Measurements from ENCODE around the gene CFAP61.

Gene CFAP61

GRCh38 chr20:20367575-20368417, 315.5 kb downstream of the CFAP61 start, which contains the start of gene INSM1:
TSS of gene INSM1 (plus strand) at chr20:20368104. CDS start at chr20:20368268, 164 bp downstream.
- no peak for DNase-seq

GRCh38 chr20:20368418-20369249, 316.3 kb downstream of the CFAP61 start:
- no peak for DNase-seq

GRCh38 chr20:20369250-20370093, 317.1 kb downstream of the CFAP61 start:
- DNase-seq, result no peak

- no peak for DNase-seq
Observed at GRCh38 chr20:20370094-20370575, 317.8 kb downstream of the CFAP61 start.

- no peak for DNase-seq
Observed at GRCh38 chr20:20371083-20371482, 318.8 kb downstream of the CFAP61 start.

GRCh38 chr20:20371681-20372080, 319.3 kb downstream of the CFAP61 start:
- DNase-seq, result no peak

GRCh38 chr20:20373091-20373571, 320.8 kb downstream of the CFAP61 start:
- DNase-seq, result no peak

GRCh38 chr20:20375862-20376261, 323.5 kb downstream of the CFAP61 start:
- no peak for DNase-seq

GRCh38 chr20:20386192-20386591, 333.9 kb downstream of the CFAP61 start:
- no peak for DNase-seq

- no peak for DNase-seq
Observed at GRCh38 chr20:20390393-20390792, 338.1 kb downstream of the CFAP61 start.

- DNase-seq, result no peak
Observed at GRCh38 chr20:20391115-20391514, 338.8 kb downstream of the CFAP61 start.

- no peak for DNase-seq
Observed at GRCh38 chr20:20391766-20392165, 339.4 kb downstream of the CFAP61 start.

GRCh38 chr20:20393207-20394120, 341.1 kb downstream of the CFAP61 start:
- DNase-seq, result no peak

GRCh38 chr20:20395087-20395486, 342.8 kb downstream of the CFAP61 start:
- DNase-seq, result no peak

GRCh38 chr20:20395903-20396568, 343.7 kb downstream of the CFAP61 start:
- no peak for DNase-seq

- DNase-seq, result no peak
Observed at GRCh38 chr20:20396794-20397193, 344.5 kb downstream of the CFAP61 start.

- DNase-seq, result no peak
Observed at GRCh38 chr20:20398123-20398522, 345.8 kb downstream of the CFAP61 start.

GRCh38 chr20:20399531-20400500, 347.5 kb downstream of the CFAP61 start:
- no peak for DNase-seq

GRCh38 chr20:20401991-20402390, 349.7 kb downstream of the CFAP61 start:
- DNase-seq, result no peak

GRCh38 chr20:20404633-20405032, 352.3 kb downstream of the CFAP61 start:
- no peak for DNase-seq

Measured in bone marrow (tissue), 2 donors.